H9 (cell line): Measurements from ENCODE around the gene ITIH5. TPM values are rescaled to one million over a fixed set of nuclear protein-coding genes. Genes with fewer than 3 reads are reported as not detected.

Experiments used
- DNase-seq: peaks from one replicate; pipeline ENCODE4 v3.0.0-alpha.2; 2017
- H2AFZ ChIP-seq: one replicate; pipeline ENCODE4 v1.6.1; 2013; ENCODE audit warnings: mild to moderate bottlenecking, low read length, control low read depth, moderate library complexity
- H2AK5ac ChIP-seq: 2 replicates; pipeline ENCODE4 v1.6.1; 2013; ENCODE audit warnings: low read length, control low read depth, mixed read lengths; ENCODE audit not compliant: insufficient read length
- H2BK120ac ChIP-seq: one replicate; pipeline ENCODE4 v1.6.1; 2013; ENCODE audit warnings: low read depth, mild to moderate bottlenecking, low read length, control low read depth, inconsistent platforms; ENCODE audit not compliant: poor library complexity, severe bottlenecking
- H2BK12ac ChIP-seq: 2 replicates; pipeline ENCODE4 v1.6.1; 2013; ENCODE audit warnings: low read length, control low read depth, mixed read lengths, low read depth; ENCODE audit not compliant: insufficient read length
- H2BK15ac ChIP-seq: 2 replicates; pipeline ENCODE4 v1.6.1; 2013; ENCODE audit warnings: low read depth, low read length, control low read depth
- H2BK20ac ChIP-seq: one replicate; pipeline ENCODE4 v1.6.1; 2013; ENCODE audit warnings: low read depth, mild to moderate bottlenecking, low read length, control low read depth, inconsistent platforms; ENCODE audit not compliant: poor library complexity, severe bottlenecking
- H2BK5ac ChIP-seq: 2 replicates; pipeline ENCODE4 v1.6.1; 2013; ENCODE audit warnings: low read length, control low read depth, mixed read lengths; ENCODE audit not compliant: insufficient read length
- H3K14ac ChIP-seq: 2 replicates; pipeline ENCODE4 v1.6.1; 2013; ENCODE audit warnings: low read length, control low read depth; ENCODE audit not compliant: insufficient read depth
- H3K18ac ChIP-seq: 2 replicates; pipeline ENCODE4 v1.6.1; 2013; ENCODE audit warnings: low read depth, mild to moderate bottlenecking, mixed read lengths, low read length, control low read depth; ENCODE audit not compliant: insufficient read length
- H3K23ac ChIP-seq: 2 replicates; pipeline ENCODE4 v1.6.1; 2013; ENCODE audit warnings: low read length, control low read depth, mixed read lengths, low read depth; ENCODE audit not compliant: insufficient read length
- H3K23me2 ChIP-seq: 2 replicates; pipeline ENCODE4 v1.6.1; 2013; ENCODE audit warnings: low read depth, mild to moderate bottlenecking, mixed read lengths, low read length, control low read depth; ENCODE audit not compliant: insufficient read length, poor library complexity, severe bottlenecking
- H3K27ac ChIP-seq: 2 replicates; pipeline ENCODE4 v1.5.1; 2013; ENCODE audit warnings: low read length, control low read depth, mixed read lengths, low read depth; ENCODE audit not compliant: insufficient read length
- H3K27me3 ChIP-seq: 2 replicates; pipeline ENCODE4 v1.6.1; 2013; ENCODE audit warnings: low read length, control low read depth, inconsistent platforms; ENCODE audit not compliant: insufficient read depth
- H3K4ac ChIP-seq: 2 replicates; pipeline ENCODE4 v1.6.1; 2013; ENCODE audit warnings: low read depth, mild to moderate bottlenecking, control low read depth, inconsistent platforms, low read length, moderate library complexity
- H3K4me1 ChIP-seq: 2 replicates; pipeline ENCODE4 v1.6.1; 2013; ENCODE audit warnings: low read length, control low read depth, inconsistent platforms; ENCODE audit not compliant: insufficient read depth
- H3K4me2 ChIP-seq: 2 replicates; pipeline ENCODE4 v1.6.1; 2013; ENCODE audit warnings: low read length, control low read depth, mixed read lengths; ENCODE audit not compliant: insufficient read length, insufficient read depth
- H3K56ac ChIP-seq: 2 replicates; pipeline ENCODE4 v1.6.1; 2013; ENCODE audit warnings: low read depth, mild to moderate bottlenecking, mixed read lengths, low read length, control low read depth; ENCODE audit not compliant: insufficient read length
- H3K79me1 ChIP-seq: 2 replicates; pipeline ENCODE4 v1.6.1; 2013; ENCODE audit warnings: low read depth, mild to moderate bottlenecking, moderate library complexity, low read length, control low read depth, inconsistent platforms; ENCODE audit not compliant: insufficient read depth, poor library complexity, severe bottlenecking
- H3K79me2 ChIP-seq: 2 replicates; pipeline ENCODE4 v1.6.1; 2013; ENCODE audit warnings: low read length, control low read depth, inconsistent platforms; ENCODE audit not compliant: insufficient read depth
- H3K9ac ChIP-seq: 2 replicates; pipeline ENCODE4 v1.6.1; 2013; ENCODE audit warnings: low read length, control low read depth, mixed read lengths; ENCODE audit not compliant: insufficient read length; ENCODE audit errors: extremely low read depth
- H3K9me3 ChIP-seq: one replicate; pipeline ENCODE4 v1.6.1; 2013; ENCODE audit warnings: low read depth, low read length, inconsistent platforms; ENCODE audit not compliant: control insufficient read depth
- H3T11ph ChIP-seq: one replicate; pipeline ENCODE4 v1.6.1; 2013; ENCODE audit warnings: mild to moderate bottlenecking, low read length, control low read depth, inconsistent platforms
- H4K20me1 ChIP-seq: one replicate; pipeline ENCODE4 v1.6.1; 2013; ENCODE audit not compliant: control insufficient read depth, insufficient read length, insufficient read depth
- H4K5ac ChIP-seq: 2 replicates; pipeline ENCODE4 v1.6.1; 2013; ENCODE audit warnings: low read depth, mild to moderate bottlenecking, mixed read lengths, low read length, control low read depth; ENCODE audit not compliant: insufficient read length
- H4K8ac ChIP-seq: replicated peaks from 2 replicates; pipeline ENCODE4 v1.6.1; 2013; ENCODE audit warnings: low read length, control low read depth, mixed read lengths, low read depth; ENCODE audit not compliant: insufficient read length
- H4K91ac ChIP-seq: 2 replicates; pipeline ENCODE4 v1.6.1; 2013; ENCODE audit warnings: low read depth, mild to moderate bottlenecking, moderate library complexity, mixed read lengths, low read length, control low read depth; ENCODE audit not compliant: insufficient read length
- H3K27ac Mint-ChIP-seq, 3 experiments: 2 replicates in 2 of 3; 3 replicates in 1 of 3; pipeline ENCODE4 v1.8.0; 2020 to 2021; ENCODE audit warnings: mixed read lengths in 3 of 3, mild to moderate bottlenecking in 1 of 3, moderate library complexity in 1 of 3
- H3K27me3 Mint-ChIP-seq: 2 replicates; pipeline ENCODE4 v1.8.0; 2021; ENCODE audit warnings: low read depth, mild to moderate bottlenecking, moderate library complexity, mixed read lengths
- H3K36me3 Mint-ChIP-seq, 3 experiments: 2 replicates in 2 of 3; 3 replicates in 1 of 3; pipeline ENCODE4 v1.8.0; 2020 to 2021; ENCODE audit warnings: low read depth in 3 of 3, mixed read lengths in 3 of 3; ENCODE audit not compliant: insufficient read depth in 1 of 3
- H3K4me1 Mint-ChIP-seq, 2 experiments: 2 replicates each; pipeline ENCODE4 v1.8.0; 2020; ENCODE audit warnings: mixed read lengths in 2 of 2
- H3K4me3 Mint-ChIP-seq, 2 experiments: 2 replicates in 1 of 2; 3 replicates in 1 of 2; pipeline ENCODE4 v1.8.0; 2020 to 2021; ENCODE audit warnings: mild to moderate bottlenecking in 2 of 2, mixed read lengths in 2 of 2, moderate library complexity in 1 of 2
- H3K9me3 Mint-ChIP-seq, 2 experiments: 2 replicates in 1 of 2; 3 replicates in 1 of 2; pipeline ENCODE4 v1.8.0; 2020; ENCODE audit warnings: mild to moderate bottlenecking in 2 of 2, mixed read lengths in 2 of 2, moderate library complexity in 1 of 2
- CTCF ChIP-seq: fragments of 200-600 bp; sonication (generic); conservative IDR thresholded peaks from 3 replicates; pipeline ENCODE4 v1.8.0; 2021; ENCODE audit warnings: antibody characterized with exemption, mild to moderate bottlenecking
- WGBS: extraction: QIAGEN DNeasy Blood & Tissue Kit; methylation state at CpG from one replicate; pipeline ENCODE4 v1.1.7; 2013; ENCODE audit warnings: missing lambda C conversion rate, low lambda C conversion rate, mixed read lengths; ENCODE audit not compliant: insufficient read length; ENCODE audit errors: extremely low coverage; 5-methylcytosine and 5-hydroxymethylcytosine counted together
- total RNA-seq: library from RNA; stranded (reverse); gene quantifications from 2 replicates; pipeline ENCODE4 v1.2.1, GENCODE V29; 2021

ITIH5 gene
- total RNA-seq, 1 experiment from 2014 or later = 1.3 TPM

- no peak overlapping the region for H2AFZ ChIP-seq
- no peaks in the 10 kb centered on the region for H3K79me1 ChIP-seq
- WGBS = no CpG with 5 or more reads among the region's 6 CpGs
- TF ChIP-seq CTCF = no peak
- no peak overlapping the region for H2BK5ac ChIP-seq
- H4K8ac ChIP-seq = no peak overlapping the region
- H4K5ac ChIP-seq = no peak overlapping the region
- H3T11ph ChIP-seq = no peak overlapping the region
- Mint-ChIP-seq H3K27me3 (no peaks in the 10 kb centered on the region), H3K4me1 (no peaks in the 10 kb centered on the region), H3K27ac (no peak overlapping the region), H3K36me3 (no peaks in the 10 kb centered on the region), H3K9me3 (no peaks in the 10 kb centered on the region), H3K4me3 (no peak overlapping the region)
- H3K27me3 ChIP-seq = no peaks in the 10 kb centered on the region
- no peak overlapping the region for H3K9ac ChIP-seq
- no peak for DNase-seq
- no peak overlapping the region for H3K18ac ChIP-seq
- H3K27ac ChIP-seq = no peak overlapping the region
- no peaks in the 10 kb centered on the region for H4K20me1 ChIP-seq
- H3K4ac ChIP-seq = no peak overlapping the region
- H2AK5ac ChIP-seq = no peak overlapping the region
- no peak overlapping the region for H3K23ac ChIP-seq
- H2BK120ac ChIP-seq = no peak overlapping the region
- H2BK12ac ChIP-seq = no peak overlapping the region
- H3K14ac ChIP-seq = no peak overlapping the region
- no peak overlapping the region for H2BK15ac ChIP-seq
- H3K9me3 ChIP-seq = no peaks in the 10 kb centered on the region
- H3K23me2 ChIP-seq = no peaks in the 10 kb centered on the region
- H3K56ac ChIP-seq = no peak overlapping the region
- no peak overlapping the region for H4K91ac ChIP-seq
- H3K4me1 ChIP-seq = no peaks in the 10 kb centered on the region
- no peak overlapping the region for H3K4me2 ChIP-seq
- no peak overlapping the region for H2BK20ac ChIP-seq
- no peaks in the 10 kb centered on the region for H3K79me2 ChIP-seq
These were observed 70.4 kb downstream of the ITIH5 start for GRCh38 chr10:7596356-7596755.
